Body of pancreas (tissue), 4 donors: ENCODE measurements around the gene RIMBP2. TPM values are rescaled to one million over a fixed set of nuclear protein-coding genes. Genes with fewer than 3 reads are reported as not detected.

Source experiments
- ATAC-seq: fragments of 150-250 bp; one replicate; pipeline ENCODE4 v1.9.1; 2016
- DNase-seq, 4 donors: peaks; one replicate each; pipeline ENCODE4 v3.0.0-alpha.2; 2019
- H3K27ac ChIP-seq, 4 donors: fragments of 200-600 bp; sonication (generic); 1 replicate in 3 of 4; 2 replicates in 1 of 4; pipeline versions ENCODE4 v1.5.1 to v1.6.1; 2016 to 2019; ENCODE audit warnings: mild to moderate bottlenecking in 1 of 4, mixed read lengths in 1 of 4, moderate library complexity in 1 of 4
- H3K27me3 ChIP-seq, 2 donors: fragments of 200-600 bp; sonication (generic); one replicate each; pipeline ENCODE4 v1.6.0; 2016; ENCODE audit warnings: mild to moderate bottlenecking in 1 of 2
- H3K36me3 ChIP-seq, 2 donors: fragments of 200-600 bp; sonication (generic); replicated peaks in 1 of 2; 2 replicates each; pipeline ENCODE4 v1.5.1; 2016; ENCODE audit warnings: low read depth in 2 of 2; ENCODE audit not compliant: insufficient read depth in 1 of 2
- H3K4me1 ChIP-seq: fragments of 200-600 bp; sonication (generic); one replicate; pipeline ENCODE4 v1.6.0; 2016
- H3K4me3 ChIP-seq, 2 donors: fragments of 200-600 bp; sonication (generic); 1 replicate in 1 of 2; 2 replicates in 1 of 2; pipeline ENCODE4 v1.5.1; 2016 to 2019
- H3K9me3 ChIP-seq, 3 donors: fragments of 200-600 bp; sonication (generic); 1 replicate in 2 of 3; 2 replicates in 1 of 3; pipeline ENCODE4 v1.5.1; 2016
- CTCF ChIP-seq, 7 experiments: fragments of 450-650 bp in 4 of 7; fragments of 200-600 bp in 3 of 7; sonication (generic) in 3 of 7; IDR thresholded peaks; one replicate each; pipeline ENCODE4 v1.5.1; 2016 to 2019; ENCODE audit warnings: antibody characterized with exemption in 7 of 7
- POLR2A ChIP-seq, 3 donors: fragments of 450-650 bp; IDR thresholded peaks; one replicate each; pipeline ENCODE4 v1.6.1; 2016; ENCODE audit warnings: antibody characterized with exemption in 3 of 3, mild to moderate bottlenecking in 2 of 3
- WGBS, 2 donors: methylation state at CpG; one replicate each; pipeline ENCODE4 v1.1.5; 2017; 5-methylcytosine and 5-hydroxymethylcytosine counted together
- intact Hi-C: fragments of 100-400 bp; cut with DNase I; formaldehyde crosslinking; loops from one replicate; pipeline ENCODE4 v1.15.1; 2023
- total RNA-seq, 2 donors: library from RNA; depleted of rRNA; stranded (reverse); fragments of >200 nt; gene quantifications; one replicate each; pipeline ENCODE4 v1.1.0, GENCODE V29; 2016

Gene RIMBP2
- total RNA-seq, 2 donors from 2014 or later: 7.3 to 27.4 TPM

GRCh38 chr12:130462558-130463274 is 253.4 kb downstream of the RIMBP2 start:
- Histone ChIP-seq H3K27me3 (no peaks in the 10 kb centered on the region), H3K4me1 (no peaks in the 10 kb centered on the region), H3K4me3 (no peak overlapping the region), H3K9me3 (peaks cover 0 to 6% (median 0%) of the 10 kb centered on the region in 3 donors), H3K36me3 (no peaks in the 10 kb centered on the region), H3K27ac (no peak overlapping the region)
- ATAC-seq: no peak
- WGBS, 2 donors: 60 to 68% methylated on average over 10 to 21 of the region's 21 CpGs
- intact Hi-C loops: no loop called here
- TF ChIP-seq POLR2A (IDR thresholded peaks at IDR 0.05) (no peak), CTCF (IDR thresholded peaks at IDR 0.05) (no peak)
- DNase-seq: no peak

- H3K27me3 ChIP-seq: no peaks in the 10 kb centered on the region
- no peak overlapping the region for H3K27ac ChIP-seq
- intact Hi-C loops: no loop called here
- no peak for ATAC-seq
- no peaks in the 10 kb centered on the region for H3K4me1 ChIP-seq
- no peaks in the 10 kb centered on the region for H3K36me3 ChIP-seq
- DNase-seq: no peak
- peaks cover 0 to 2% (median 0%) of the 10 kb centered on the region in 3 donors for H3K9me3 ChIP-seq
- 74 to 81% methylated on average over 14 to 21 of the region's 22 CpGs for WGBS, 2 donors
- TF ChIP-seq CTCF (IDR thresholded peaks at IDR 0.05): no peak
- no peak for TF ChIP-seq POLR2A (IDR thresholded peaks at IDR 0.05)
- no peak overlapping the region for H3K4me3 ChIP-seq
Measured at GRCh38 chr12:130461839-130462557, 254.1 kb downstream of the RIMBP2 start.

- no peaks in the 10 kb centered on the region for H3K36me3 ChIP-seq
- H3K4me3 ChIP-seq: no peak overlapping the region
- DNase-seq (no peak), ATAC-seq (no peak)
- H3K9me3 ChIP-seq: no peaks in the 10 kb centered on the region
- WGBS, 2 donors: 54 to 74% methylated on average over 4 to 7 of the region's 7 CpGs
- H3K4me1 ChIP-seq: no peaks in the 10 kb centered on the region
- TF ChIP-seq CTCF (IDR thresholded peaks at IDR 0.05) (no peak), POLR2A (IDR thresholded peaks at IDR 0.05) (no peak)
- H3K27me3 ChIP-seq: no peaks in the 10 kb centered on the region
- intact Hi-C loops: no loop called here
- H3K27ac ChIP-seq: no peak overlapping the region
Measured at GRCh38 chr12:130461447-130461815, 254.7 kb downstream of the RIMBP2 start.

GRCh38 chr12:130460611-130461446 is 255.3 kb downstream of the RIMBP2 start:
- no peak for TF ChIP-seq POLR2A (IDR thresholded peaks at IDR 0.05)
- TF ChIP-seq CTCF (IDR thresholded peaks at IDR 0.05): no peak
- H3K4me1 ChIP-seq: no peaks in the 10 kb centered on the region
- no peak for DNase-seq

More at GRCh38 chr12:130460611-130461446, 255.3 kb downstream of the RIMBP2 start:
- intact Hi-C loops: no loop called here
- Histone ChIP-seq H3K27ac (no peak overlapping the region), H3K9me3 (no peaks in the 10 kb centered on the region), H3K27me3 (no peaks in the 10 kb centered on the region), H3K4me3 (no peak overlapping the region), H3K36me3 (no peaks in the 10 kb centered on the region)
- ATAC-seq: no peak
- 67 to 73% methylated on average over 17 to 28 of the region's 28 CpGs for WGBS, 2 donors
